ENCODE results near the gene MEIOB.

Gene MEIOB

GRCh38 chr16:1784977-1785845 is 86.8 kb downstream of the MEIOB start:
- FAIRE-seq, result no peak

Measured in A204.1 (cell line).